ENCODE results near the gene GDF9. TPM values are rescaled to one million over a fixed set of nuclear protein-coding genes. Genes with fewer than 3 reads are reported as not detected.

GDF9 gene, protein sequence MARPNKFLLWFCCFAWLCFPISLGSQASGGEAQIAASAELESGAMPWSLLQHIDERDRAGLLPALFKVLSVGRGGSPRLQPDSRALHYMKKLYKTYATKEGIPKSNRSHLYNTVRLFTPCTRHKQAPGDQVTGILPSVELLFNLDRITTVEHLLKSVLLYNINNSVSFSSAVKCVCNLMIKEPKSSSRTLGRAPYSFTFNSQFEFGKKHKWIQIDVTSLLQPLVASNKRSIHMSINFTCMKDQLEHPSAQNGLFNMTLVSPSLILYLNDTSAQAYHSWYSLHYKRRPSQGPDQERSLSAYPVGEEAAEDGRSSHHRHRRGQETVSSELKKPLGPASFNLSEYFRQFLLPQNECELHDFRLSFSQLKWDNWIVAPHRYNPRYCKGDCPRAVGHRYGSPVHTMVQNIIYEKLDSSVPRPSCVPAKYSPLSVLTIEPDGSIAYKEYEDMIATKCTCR
- 0.24 and 0.57 TPM in 2 replicates for total RNA-seq (2021)
- long read RNA-seq, result 0 reads

DNA sequence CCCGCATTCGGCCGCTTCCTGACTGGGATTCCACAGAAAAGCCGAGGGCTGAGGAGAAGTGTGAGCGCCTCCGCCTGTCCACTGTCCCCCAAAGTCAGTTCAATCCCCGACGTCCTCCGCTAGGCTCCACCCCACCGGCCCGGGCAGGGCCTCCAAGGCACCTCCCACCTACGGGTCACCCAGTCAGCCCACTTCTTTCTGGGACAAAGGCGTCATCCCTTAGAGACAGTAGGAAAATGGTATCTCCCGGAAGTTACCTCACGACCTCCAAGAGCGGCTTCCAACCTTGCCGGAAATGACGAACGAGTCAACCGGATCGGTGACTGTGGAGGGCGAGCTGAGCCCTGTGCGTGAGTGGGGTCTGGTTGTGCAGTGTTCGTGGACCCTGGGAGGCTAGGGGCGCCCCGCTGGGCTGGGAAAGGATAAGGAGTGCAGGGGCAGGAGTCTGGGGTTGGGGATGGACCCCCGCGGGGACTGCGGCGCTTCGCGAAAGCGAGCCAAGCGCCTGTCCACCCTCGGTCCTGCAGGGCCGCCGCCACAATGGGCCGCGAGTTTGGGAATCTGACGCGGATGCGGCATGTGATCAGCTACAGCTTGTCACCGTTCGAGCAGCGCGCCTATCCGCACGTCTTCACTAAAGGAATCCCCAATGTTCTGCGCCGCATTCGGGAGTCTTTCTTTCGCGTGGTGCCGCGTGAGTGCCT lies at the start of gene GDF9, which contains the start of gene UQCRQ:
Gene GDF9, minus strand, starts transcription at position 128 of the 704 bp plus-strand sequence. CDS start 1,936 bp downstream, outside the sequence.
Gene UQCRQ, plus strand, starts transcription at position 301 of the 704 bp plus-strand sequence. Its CDS starts 240 bp downstream, at position 541.
- Histone ChIP-seq H2BK120ac (ENCODE audit: low read depth, low read length, poor library complexity, severe bottlenecking) (no peak within 1 kb of the TSS), H4K8ac (replicated peaks; ENCODE audit: insufficient read length, low read depth, low read length) (no peak within 1 kb of the TSS), H2AFZ (ENCODE audit: low read length) (no peak within 1 kb of the TSS), H3K4me1 (ENCODE audit: insufficient read depth, low read length) (peaks cover 5% of the 10 kb centered on the region; the same call in 1 of the 2 replicates), H3K9ac (ENCODE audit: extremely low read depth, insufficient read length, low read length) (peak within 1 kb of the TSS; percentile 84), H3K9me3 (ENCODE audit: control insufficient read depth, low read depth, low read length) (no peaks in the 10 kb centered on the region), H3K4ac (ENCODE audit: low read depth, low read length) (no peak within 1 kb of the TSS), H2BK15ac (ENCODE audit: low read depth, low read length) (no peak within 1 kb of the TSS), H4K5ac (ENCODE audit: insufficient read length, low read depth, low read length) (no peak within 1 kb of the TSS), H3K18ac (ENCODE audit: insufficient read length, low read depth, low read length) (peak within 1 kb of the TSS; percentile 53), H2AK5ac (ENCODE audit: insufficient read length, low read length) (no peak within 1 kb of the TSS), H3K79me2 (ENCODE audit: insufficient read depth, low read length) (peaks cover 3% of the 10 kb centered on the region; the same call in 1 of the 2 replicates), H3K14ac (ENCODE audit: insufficient read depth, low read length) (peak within 1 kb of the TSS; percentile 77), H4K20me1 (ENCODE audit: control insufficient read depth, insufficient read depth, insufficient read length) (no peaks in the 10 kb centered on the region), H2BK5ac (ENCODE audit: insufficient read length, low read length) (no peak within 1 kb of the TSS), H3K79me1 (ENCODE audit: insufficient read depth, low read depth, low read length, poor library complexity, severe bottlenecking) (no peaks in the 10 kb centered on the region), H3T11ph (ENCODE audit: low read length) (no peak within 1 kb of the TSS), H3K27me3 (ENCODE audit: insufficient read depth, low read length) (no peaks in the 10 kb centered on the region), H3K56ac (ENCODE audit: insufficient read length, low read depth, low read length) (no peak within 1 kb of the TSS), H3K4me2 (ENCODE audit: insufficient read depth, insufficient read length, low read length) (peak within 1 kb of the TSS; percentile 94), H2BK12ac (ENCODE audit: insufficient read length, low read depth, low read length) (no peak within 1 kb of the TSS), H3K27ac (ENCODE audit: insufficient read length, low read depth, low read length) (no peak within 1 kb of the TSS), H2BK20ac (ENCODE audit: low read depth, low read length, poor library complexity, severe bottlenecking) (no peak within 1 kb of the TSS), H3K23ac (ENCODE audit: insufficient read length, low read depth, low read length) (no peak within 1 kb of the TSS), H4K91ac (ENCODE audit: insufficient read length, low read depth, low read length) (no peak within 1 kb of the TSS), H3K23me2 (ENCODE audit: insufficient read length, low read depth, low read length, poor library complexity, severe bottlenecking) (peaks cover 9% of the 10 kb centered on the region)
- Mint-ChIP-seq H3K27me3 (ENCODE audit: low read depth) (peaks cover 2% of the 10 kb centered on the region; the same call in 1 of the 2 replicates), H3K4me1 (peaks cover 27 to 30% of the 10 kb centered on the region in 2 experiments), H3K4me3 (peak within 1 kb of the TSS; percentile 99), H3K27ac (peak within 1 kb of the TSS; percentile 100), H3K36me3 (ENCODE audit: insufficient read depth in 1 of 3, low read depth in 3 of 3) (peaks cover 15 to 33% (median 24%) of the 10 kb centered on the region in 3 experiments), H3K9me3 (peaks cover 0 to 4% of the 10 kb centered on the region in 2 experiments; a peak in 1 of 5 replicates)
- WGBS (ENCODE audit: extremely low coverage, insufficient read length, low lambda C conversion rate), result no CpG with 5 or more reads among the region's 55 CpGs
- TF ChIP-seq, protein P1, sequence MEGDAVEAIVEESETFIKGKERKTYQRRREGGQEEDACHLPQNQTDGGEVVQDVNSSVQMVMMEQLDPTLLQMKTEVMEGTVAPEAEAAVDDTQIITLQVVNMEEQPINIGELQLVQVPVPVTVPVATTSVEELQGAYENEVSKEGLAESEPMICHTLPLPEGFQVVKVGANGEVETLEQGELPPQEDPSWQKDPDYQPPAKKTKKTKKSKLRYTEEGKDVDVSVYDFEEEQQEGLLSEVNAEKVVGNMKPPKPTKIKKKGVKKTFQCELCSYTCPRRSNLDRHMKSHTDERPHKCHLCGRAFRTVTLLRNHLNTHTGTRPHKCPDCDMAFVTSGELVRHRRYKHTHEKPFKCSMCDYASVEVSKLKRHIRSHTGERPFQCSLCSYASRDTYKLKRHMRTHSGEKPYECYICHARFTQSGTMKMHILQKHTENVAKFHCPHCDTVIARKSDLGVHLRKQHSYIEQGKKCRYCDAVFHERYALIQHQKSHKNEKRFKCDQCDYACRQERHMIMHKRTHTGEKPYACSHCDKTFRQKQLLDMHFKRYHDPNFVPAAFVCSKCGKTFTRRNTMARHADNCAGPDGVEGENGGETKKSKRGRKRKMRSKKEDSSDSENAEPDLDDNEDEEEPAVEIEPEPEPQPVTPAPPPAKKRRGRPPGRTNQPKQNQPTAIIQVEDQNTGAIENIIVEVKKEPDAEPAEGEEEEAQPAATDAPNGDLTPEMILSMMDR (conservative IDR thresholded peaks at IDR 0.05), result peak; percentile 49; the same call in 2 of the 3 replicates
- DNase-seq, result peak; percentile 99
